ENCODE data around the gene GLO1.

The GLO1 gene

DNA sequence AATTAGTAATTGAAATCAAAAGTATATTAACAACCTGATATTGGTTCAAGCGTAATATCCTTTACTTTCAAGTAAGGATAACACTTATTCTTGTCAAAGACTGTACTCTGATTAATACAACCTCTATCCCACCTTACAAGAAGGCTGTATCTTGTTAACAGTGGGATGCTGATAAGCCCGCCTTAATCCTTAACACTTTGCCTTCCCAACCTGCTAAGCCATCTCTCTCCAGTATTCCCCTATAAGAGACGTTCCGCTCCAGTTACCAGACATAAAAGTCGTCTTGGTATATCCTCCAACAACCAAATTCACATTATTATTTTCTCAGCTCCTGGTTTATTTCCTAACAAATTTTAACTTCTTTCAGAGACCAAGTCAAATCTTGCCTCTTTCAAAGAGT is 65.2 kb downstream of the GLO1 start:
- TF ChIP-seq, protein P1, sequence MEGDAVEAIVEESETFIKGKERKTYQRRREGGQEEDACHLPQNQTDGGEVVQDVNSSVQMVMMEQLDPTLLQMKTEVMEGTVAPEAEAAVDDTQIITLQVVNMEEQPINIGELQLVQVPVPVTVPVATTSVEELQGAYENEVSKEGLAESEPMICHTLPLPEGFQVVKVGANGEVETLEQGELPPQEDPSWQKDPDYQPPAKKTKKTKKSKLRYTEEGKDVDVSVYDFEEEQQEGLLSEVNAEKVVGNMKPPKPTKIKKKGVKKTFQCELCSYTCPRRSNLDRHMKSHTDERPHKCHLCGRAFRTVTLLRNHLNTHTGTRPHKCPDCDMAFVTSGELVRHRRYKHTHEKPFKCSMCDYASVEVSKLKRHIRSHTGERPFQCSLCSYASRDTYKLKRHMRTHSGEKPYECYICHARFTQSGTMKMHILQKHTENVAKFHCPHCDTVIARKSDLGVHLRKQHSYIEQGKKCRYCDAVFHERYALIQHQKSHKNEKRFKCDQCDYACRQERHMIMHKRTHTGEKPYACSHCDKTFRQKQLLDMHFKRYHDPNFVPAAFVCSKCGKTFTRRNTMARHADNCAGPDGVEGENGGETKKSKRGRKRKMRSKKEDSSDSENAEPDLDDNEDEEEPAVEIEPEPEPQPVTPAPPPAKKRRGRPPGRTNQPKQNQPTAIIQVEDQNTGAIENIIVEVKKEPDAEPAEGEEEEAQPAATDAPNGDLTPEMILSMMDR (IDR thresholded peaks at IDR 0.05; ENCODE audit: low read depth, low read length), result no peak
- no peak overlapping the region for H3K4me3 ChIP-seq (ENCODE audit: low read depth, low read length)

DNA sequence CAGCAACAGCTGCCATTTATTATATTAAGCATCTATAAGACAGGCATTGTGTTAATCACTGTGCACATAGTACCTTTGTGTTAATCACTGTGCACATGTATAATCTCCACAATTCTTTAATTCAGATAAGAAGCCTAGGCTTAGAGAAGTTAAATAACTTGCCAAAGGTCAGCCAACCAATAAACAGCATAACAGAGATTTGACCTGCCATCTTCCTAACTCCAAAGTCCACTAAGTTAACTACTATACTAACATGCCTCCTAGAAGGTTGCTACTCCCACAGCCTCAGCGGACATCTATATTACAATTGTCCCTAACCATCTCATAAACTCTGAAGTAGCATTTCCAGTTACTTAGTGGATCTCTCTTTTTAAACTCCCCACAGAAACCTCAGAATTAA is 66.9 kb downstream of the GLO1 start:
- TF ChIP-seq, protein P1 (IDR thresholded peaks at IDR 0.05; ENCODE audit: low read depth, low read length), result no peak
- H3K4me3 ChIP-seq (ENCODE audit: low read depth, low read length), result no peak overlapping the region

DNA sequence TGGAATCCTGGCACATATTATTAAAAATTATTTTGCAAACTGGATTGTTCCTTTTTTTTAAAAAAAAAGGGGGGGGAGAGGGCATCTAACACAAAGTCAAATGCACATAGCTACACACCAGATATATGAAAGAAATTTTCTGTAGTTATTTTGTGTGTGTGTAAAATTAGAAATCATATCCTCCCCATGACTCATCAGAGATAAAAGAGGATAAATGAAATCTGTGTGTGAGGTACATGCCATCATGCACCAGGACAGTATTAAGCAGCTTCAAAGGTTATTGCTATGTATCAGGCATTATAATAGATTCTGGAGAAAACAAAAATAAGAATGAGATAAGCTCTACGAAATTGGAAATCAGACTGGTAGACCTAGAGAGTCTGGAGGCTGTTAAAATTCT is 68.4 kb downstream of the GLO1 start:
- H3K4me3 ChIP-seq (ENCODE audit: low read depth, low read length), result no peak overlapping the region
- TF ChIP-seq, protein P1 (IDR thresholded peaks at IDR 0.05; ENCODE audit: low read depth, low read length), result no peak

DNA sequence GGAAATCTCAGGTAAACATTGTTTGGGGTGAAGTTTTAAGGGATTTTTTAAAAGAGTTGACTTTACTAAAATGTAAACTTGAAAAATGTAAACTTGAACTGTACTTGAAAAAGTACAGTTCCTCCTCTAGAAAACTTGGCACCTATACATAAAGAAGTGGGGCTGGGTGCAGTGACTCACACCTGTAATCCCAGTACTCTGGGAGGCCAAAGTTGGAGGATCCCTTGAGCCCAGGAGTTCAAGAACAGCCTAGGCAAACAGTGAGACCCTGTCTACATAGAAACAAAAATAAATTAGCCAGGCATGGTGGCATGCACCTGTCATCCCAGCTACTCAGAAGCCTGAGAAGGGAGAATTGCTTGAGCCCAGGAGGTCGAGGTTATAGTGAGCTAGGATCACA is 70.5 kb downstream of the GLO1 start:
- TF ChIP-seq, protein P1 (IDR thresholded peaks at IDR 0.05; ENCODE audit: low read depth, low read length), result no peak
- no peak overlapping the region for H3K4me3 ChIP-seq (ENCODE audit: low read depth, low read length)

DNA sequence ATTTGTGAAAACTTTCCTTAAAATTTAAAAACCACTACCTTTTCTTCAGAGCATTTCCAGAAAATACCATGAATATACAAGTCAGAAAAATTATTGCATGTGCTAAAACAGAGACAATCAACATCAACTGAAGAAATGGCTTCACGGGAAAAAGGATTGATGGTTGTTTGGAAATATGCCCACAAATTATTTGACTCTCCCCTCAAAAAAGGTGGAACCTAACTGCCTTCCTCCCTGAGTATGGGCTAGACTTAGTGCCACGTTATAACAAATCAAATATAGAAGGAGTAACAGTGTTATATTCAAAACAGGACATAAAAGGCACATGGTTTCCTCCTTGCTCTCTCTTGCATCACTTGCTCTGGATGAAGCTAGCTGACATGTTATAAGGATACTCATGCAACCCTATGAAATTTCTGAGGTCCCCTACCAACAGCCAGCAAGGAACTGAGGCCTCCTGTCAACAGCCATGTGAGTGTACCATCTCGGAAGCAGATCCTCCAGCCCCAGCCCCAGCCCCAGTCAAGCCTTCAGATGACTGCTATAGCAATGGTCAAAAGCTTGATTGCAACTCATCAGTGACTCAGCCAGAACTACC is 71.7 kb downstream of the GLO1 start:
- H3K4me3 ChIP-seq (ENCODE audit: low read depth, low read length), result no peak overlapping the region
- TF ChIP-seq, protein P1 (IDR thresholded peaks at IDR 0.05; ENCODE audit: low read depth, low read length), result no peak

All from WI38 (cell line).